IMR-90 (cell line): Measurements from ENCODE around the gene KDM2B. TPM values are rescaled to one million over a fixed set of nuclear protein-coding genes. Genes with fewer than 3 reads are reported as not detected.

ENCODE experiments used
- ATAC-seq: fragments of 200-7000 bp; cut with Tn5 transposase; 2 replicates; pipeline ENCODE4 v1.9.1; 2020; ENCODE audit warnings: low read depth, mild to moderate bottlenecking, moderate library complexity
- BruUV-seq: library from RNA; stranded (reverse); fragments of 400-500 nt; replicated peaks from 2 replicates; lab custom pipeline; 2021; lab: Mats Ljungman, UMichigan
- CTCF ChIA-PET: fragments of 300-600 bp; formaldehyde crosslinking; extraction: SDS; loops from one replicate; lab custom pipeline; 2021; ENCODE audit warnings: antibody characterized with exemption; lab: Yijun Ruan, JAX
- POLR2A ChIA-PET: fragments of 300-600 bp; sonication (Branson Sonifier 250); formaldehyde crosslinking; loops from one replicate; lab custom pipeline; 2022; ENCODE audit warnings: antibody characterized with exemption; ENCODE audit not compliant: unreplicated experiment; lab: Charles Lee
- DNase-seq: peaks from one replicate; pipeline ENCODE4 v3.0.0; 2013
- H2AFZ ChIP-seq: replicated peaks from 2 replicates; pipeline ENCODE3; 2013; ENCODE audit warnings: low read length, mild to moderate bottlenecking; ENCODE audit not compliant: poor library complexity
- H2AK5ac ChIP-seq: 2 replicates; pipeline ENCODE4 v1.6.1; 2013; ENCODE audit warnings: low read depth, low read length, inconsistent platforms
- H2AK9ac ChIP-seq: replicated peaks from 2 replicates; pipeline ENCODE3; 2013; ENCODE audit warnings: mild to moderate bottlenecking, low read depth, low read length, moderate library complexity; ENCODE audit not compliant: poor library complexity
- H2BK120ac ChIP-seq: 2 replicates; pipeline ENCODE4 v1.6.1; 2013; ENCODE audit warnings: low read depth, low read length, inconsistent platforms
- H2BK15ac ChIP-seq: 3 replicates; pipeline ENCODE4 v1.6.1; 2013; ENCODE audit warnings: low read depth, low read length, inconsistent platforms
- H2BK20ac ChIP-seq: 2 replicates; pipeline ENCODE4 v1.6.1; 2013; ENCODE audit warnings: low read depth, mild to moderate bottlenecking, inconsistent platforms, low read length, moderate library complexity
- H2BK5ac ChIP-seq: 2 replicates; pipeline ENCODE4 v1.6.1; 2013; ENCODE audit warnings: mild to moderate bottlenecking, low read depth, low read length, inconsistent platforms; ENCODE audit not compliant: poor library complexity, severe bottlenecking
- H3K14ac ChIP-seq: replicated peaks from 2 replicates; pipeline ENCODE4 v1.6.1; 2013; ENCODE audit warnings: low read depth, low read length, inconsistent platforms
- H3K18ac ChIP-seq: 2 replicates; pipeline ENCODE4 v1.6.1; 2013; ENCODE audit warnings: low read depth, low read length, control low read depth
- H3K23ac ChIP-seq: 2 replicates; pipeline ENCODE4 v1.6.1; 2013; ENCODE audit warnings: low read depth, low read length, inconsistent platforms
- H3K27ac ChIP-seq: 2 replicates; pipeline ENCODE4 v1.5.1; 2013; ENCODE audit warnings: mild to moderate bottlenecking, control low read depth, low read length; ENCODE audit not compliant: insufficient read depth
- H3K27me3 ChIP-seq: 2 replicates; pipeline ENCODE4 v1.6.1; 2013; ENCODE audit warnings: low read length; ENCODE audit not compliant: control insufficient read depth, insufficient read depth
- H3K36me3 ChIP-seq: 2 replicates; pipeline ENCODE4 v1.6.1; 2013; ENCODE audit warnings: low read length, mixed read lengths; ENCODE audit not compliant: control insufficient read depth, insufficient read depth
- H3K4ac ChIP-seq: 2 replicates; pipeline ENCODE4 v1.6.1; 2013; ENCODE audit warnings: low read depth, low read length, inconsistent platforms
- H3K4me1 ChIP-seq: 2 replicates; pipeline ENCODE4 v1.6.1; 2013; ENCODE audit warnings: low read length, mixed read lengths; ENCODE audit not compliant: control insufficient read depth, insufficient read depth
- H3K4me2 ChIP-seq: 2 replicates; pipeline ENCODE4 v1.6.1; 2013; ENCODE audit warnings: low read depth, mild to moderate bottlenecking, control low read depth, low read length, moderate library complexity
- H3K4me3 ChIP-seq: 2 replicates; pipeline ENCODE4 v1.5.1; 2013; ENCODE audit warnings: low read depth, mild to moderate bottlenecking, control low read depth, low read length, moderate library complexity; ENCODE audit not compliant: insufficient read depth
- H3K56ac ChIP-seq: 2 replicates; pipeline ENCODE4 v1.6.1; 2013; ENCODE audit warnings: low read length, inconsistent platforms; ENCODE audit not compliant: insufficient read depth; ENCODE audit errors: extremely low read depth
- H3K79me1 ChIP-seq, 2 experiments: 2 replicates each; pipeline ENCODE4 v1.6.1; 2013; ENCODE audit warnings: low read length in 2 of 2, inconsistent platforms in 1 of 2, low read depth in 1 of 2
- H3K9ac ChIP-seq: 2 replicates; pipeline ENCODE4 v1.6.1; 2013; ENCODE audit warnings: low read depth, low read length, control low read depth
- H3K9me1 ChIP-seq: 2 replicates; pipeline ENCODE4 v1.6.1; 2013; ENCODE audit warnings: low read length, inconsistent platforms; ENCODE audit not compliant: insufficient read depth
- H3K9me3 ChIP-seq: 2 replicates; pipeline ENCODE4 v1.6.1; 2013; ENCODE audit warnings: low read length; ENCODE audit not compliant: control insufficient read depth, insufficient read depth
- H4K20me1 ChIP-seq: 2 replicates; pipeline ENCODE4 v1.6.1; 2013; ENCODE audit warnings: low read length, inconsistent platforms; ENCODE audit not compliant: insufficient read depth
- H4K5ac ChIP-seq: 2 replicates; pipeline ENCODE4 v1.6.1; 2013; ENCODE audit warnings: mild to moderate bottlenecking, low read depth, low read length, control low read depth
- H4K8ac ChIP-seq, 2 experiments: 2 replicates each; pipeline ENCODE4 v1.6.1; 2013; ENCODE audit warnings: low read depth in 2 of 2, low read length in 2 of 2, control low read depth in 1 of 2, inconsistent platforms in 1 of 2
- H4K91ac ChIP-seq: 2 replicates; pipeline ENCODE4 v1.6.1; 2013; ENCODE audit warnings: low read depth, low read length, inconsistent platforms; ENCODE audit not compliant: insufficient read depth
- BHLHE40 ChIP-seq: fragments of 150-350 bp; IDR thresholded peaks from 2 replicates; pipeline ENCODE4 v1.6.1; 2016; ENCODE audit warnings: mild to moderate bottlenecking, low read depth, low read length
- CHD1 ChIP-seq: IDR thresholded peaks from 2 replicates; pipeline ENCODE4 v1.6.1; 2012; ENCODE audit warnings: low read depth, low read length, improper control_type of control experiment
- CTCF ChIP-seq: conservative IDR thresholded peaks from 2 replicates; pipeline ENCODE4 v1.5.1; 2012; ENCODE audit warnings: mild to moderate bottlenecking, low read depth, low read length, improper control_type of control experiment
- ELK1 ChIP-seq: fragments of 150-350 bp; IDR thresholded peaks from 2 replicates; pipeline ENCODE4 v1.6.1; 2016; ENCODE audit warnings: low read depth, mild to moderate bottlenecking, low read length, moderate library complexity, borderline replicate concordance
- FOS ChIP-seq: fragments of 150-350 bp; IDR thresholded peaks from 2 replicates; pipeline ENCODE4 v1.6.1; 2016; ENCODE audit warnings: low read depth, low read length
- MAZ ChIP-seq: IDR thresholded peaks from 2 replicates; pipeline ENCODE4 v1.6.1; 2012; ENCODE audit warnings: low read depth, mild to moderate bottlenecking, low read length, improper control_type of control experiment, moderate library complexity, borderline replicate concordance
- RAD21 ChIP-seq: IDR thresholded peaks from 2 replicates; pipeline ENCODE4 v1.6.1; 2012; ENCODE audit warnings: low read length, improper control_type of control experiment
- RCOR1 ChIP-seq: IDR thresholded peaks from 2 replicates; pipeline ENCODE4 v1.6.1; 2012; ENCODE audit warnings: mild to moderate bottlenecking, low read length, improper control_type of control experiment; ENCODE audit not compliant: insufficient replicate concordance
- RFX5 ChIP-seq: IDR thresholded peaks from 2 replicates; pipeline ENCODE4 v1.8.0; 2012; ENCODE audit warnings: low read depth, mild to moderate bottlenecking, low read length, moderate library complexity
- SMC3 ChIP-seq: fragments of 150-350 bp; IDR thresholded peaks from 2 replicates; pipeline ENCODE4 v1.6.1; 2016; ENCODE audit warnings: low read depth, mild to moderate bottlenecking, antibody characterized with exemption, low read length, moderate library complexity
- WGBS, 2 experiments: methylation state at CpG; one replicate each; pipeline versions ENCODE4 v1.1.5 to v1.1.7; 2013; ENCODE audit warnings: missing lambda C conversion rate in 2 of 2; ENCODE audit not compliant: insufficient read length in 1 of 2; ENCODE audit errors: extremely low coverage in 2 of 2; 5-methylcytosine and 5-hydroxymethylcytosine counted together
- dilution Hi-C: fragments of 300-500 bp; cut with HindIII; formaldehyde crosslinking; loops from one replicate; pipeline ENCODE4 v1.14.3; 2018; ENCODE audit warnings: low sequenced_read_pairs; ENCODE audit not compliant: unreplicated experiment
- in situ Hi-C: fragments of 300-500 bp; cut with MboI; formaldehyde crosslinking; loops from 3 replicates; pipeline ENCODE4 v1.14.3; 2019; ENCODE audit warnings: low sequenced_read_pairs, inconsistent platforms, mixed read lengths
- intact Hi-C: fragments of 100-400 bp; cut with micrococcal nuclease; formaldehyde crosslinking; loops from 2 replicates; pipeline ENCODE4 v1.10.0; 2022
- polyA plus RNA-seq, 3 experiments: library from polyadenylated mRNA; depleted of rRNA; stranded (reverse); fragments of >200 nt; gene quantifications; 2 replicates each; pipeline ENCODE4 v1.2.3, GENCODE V29; 2012; ENCODE audit warnings: low replicate concordance in 1 of 3
- total RNA-seq: library from RNA; depleted of rRNA; stranded (reverse); fragments of >200 nt; gene quantifications from 2 replicates; pipeline ENCODE4 v1.2.3, GENCODE V29; 2012
- TF ChIP-seq, protein P1 (sequence below): fragments of 150-350 bp; IDR thresholded peaks from 2 replicates; pipeline ENCODE4 v1.6.1; 2017; ENCODE audit warnings: mild to moderate bottlenecking, antibody characterized with exemption, low read length, low read depth

KDM2B gene
- total and polyA plus RNA-seq, 2 of the 4 experiments (the other 2 are of a cell fraction): 22.6 to 24.2 TPM

GRCh38 chr12:121628037-121628436 is 47.2 kb upstream of the KDM2B start:
- dilution Hi-C loops (no loop called here), in situ Hi-C loops (no loop called here)

More at GRCh38 chr12:121628037-121628436, 47.2 kb upstream of the KDM2B start:
- TF ChIP-seq CTCF (no peak), RCOR1 (no peak), ELK1 (no peak), RFX5 (no peak), FOS (no peak), MAZ (no peak), RAD21 (no peak), CHD1 (no peak), SMC3 (no peak), BHLHE40 (no peak)
- TF ChIP-seq, protein P1, sequence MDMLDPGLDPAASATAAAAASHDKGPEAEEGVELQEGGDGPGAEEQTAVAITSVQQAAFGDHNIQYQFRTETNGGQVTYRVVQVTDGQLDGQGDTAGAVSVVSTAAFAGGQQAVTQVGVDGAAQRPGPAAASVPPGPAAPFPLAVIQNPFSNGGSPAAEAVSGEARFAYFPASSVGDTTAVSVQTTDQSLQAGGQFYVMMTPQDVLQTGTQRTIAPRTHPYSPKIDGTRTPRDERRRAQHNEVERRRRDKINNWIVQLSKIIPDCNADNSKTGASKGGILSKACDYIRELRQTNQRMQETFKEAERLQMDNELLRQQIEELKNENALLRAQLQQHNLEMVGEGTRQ: no peak
- peak overlapping the region; percentile 12 for H3K14ac ChIP-seq
- peaks cover 14% of the 10 kb centered on the region for H4K20me1 ChIP-seq
- ChIA-PET POLR2A (no interaction called here), CTCF (no interaction called here)
- H2AK9ac ChIP-seq: peak overlapping the region; percentile 86
- H4K8ac ChIP-seq: peak overlapping the region; percentile 42 to 53; a peak in 3 of 4 replicates
- H3K4me1 ChIP-seq: peaks cover 22% of the 10 kb centered on the region
- peak overlapping the region; percentile 27; the same call in 1 of the 2 replicates for H3K27ac ChIP-seq
- H2BK5ac ChIP-seq: no peak overlapping the region
- intact Hi-C loops: loop anchor here (5.0 kb wide), 2 partner anchors 44 to 46 kb away; partner anchors contain the start of gene KDM2B
- H3K4me2 ChIP-seq: peak overlapping the region; percentile 73
- peaks cover 19% of the 10 kb centered on the region for H3K9me1 ChIP-seq
- no peaks in the 10 kb centered on the region for H3K36me3 ChIP-seq
- peak overlapping the region; percentile 73; the same call in 1 of the 2 replicates for H3K4me3 ChIP-seq
- H3K56ac ChIP-seq: no peak overlapping the region
- H3K79me1 ChIP-seq: peaks cover 33 to 55% of the 10 kb centered on the region in 2 experiments
- peak overlapping the region; percentile 76; the same call in 1 of the 2 replicates for H3K9ac ChIP-seq
- peak overlapping the region; percentile 47; the same call in 1 of the 2 replicates for H4K91ac ChIP-seq
- no CpG with 5 or more reads among the region's 8 CpGs for WGBS, 2 experiments
- no peak for ATAC-seq
- H3K18ac ChIP-seq: no peak overlapping the region
- peak overlapping the region; percentile 84 for H2AFZ ChIP-seq
- H3K9me3 ChIP-seq: no peaks in the 10 kb centered on the region
- H2AK5ac ChIP-seq: peak overlapping the region; percentile 81; the same call in 1 of the 2 replicates
- no peak overlapping the region for H2BK120ac ChIP-seq
- peak overlapping the region; percentile 71 for H3K23ac ChIP-seq
- peak overlapping the region; percentile 15; the same call in 1 of the 2 replicates for H4K5ac ChIP-seq
- H3K4ac ChIP-seq: peak overlapping the region; percentile 43
- no peak overlapping the region for H2BK20ac ChIP-seq
- no peaks in the 10 kb centered on the region for H3K27me3 ChIP-seq
- no peak overlapping the region for H2BK15ac ChIP-seq
- BruUV-seq: no TSS peak
- DNase-seq: no peak
